GM12878 (cell line): Measurements from ENCODE around the gene CEP97. TPM values are rescaled to one million over a fixed set of nuclear protein-coding genes. Genes with fewer than 3 reads are reported as not detected.

Source experiments
- FOS ChIP-seq: IDR thresholded peaks from 3 replicates; pipeline ENCODE4 v1.6.1; 2011; ENCODE audit warnings: borderline replicate concordance; ENCODE audit not compliant: insufficient read length; ENCODE audit errors: extremely low read depth
- GABPA ChIP-seq: IDR thresholded peaks from 2 replicates; pipeline ENCODE4 v1.6.1; 2014; ENCODE audit warnings: antibody characterized with exemption, low read depth, mild to moderate bottlenecking, inconsistent platforms
- MXI1 ChIP-seq: fragments of 150-350 bp; IDR thresholded peaks from 2 replicates; pipeline ENCODE4 v1.6.1; 2011; ENCODE audit warnings: low read depth, mild to moderate bottlenecking, inconsistent platforms, low read length, improper control_type of control experiment
- NR2C2 ChIP-seq: IDR thresholded peaks from 2 replicates; pipeline ENCODE4 v1.6.1; 2011; ENCODE audit warnings: borderline replicate concordance, low read depth; ENCODE audit not compliant: control insufficient read depth, insufficient read length
- NR2F1 ChIP-seq: fragments of 450-650 bp; conservative IDR thresholded peaks from 2 replicates; pipeline ENCODE4 v1.6.1; 2017; ENCODE audit warnings: mild to moderate bottlenecking
- polyA plus RNA-seq, 11 experiments: library from polyadenylated mRNA; depleted of rRNA in 4 of 11; unstranded in 6 of 11; stranded (reverse) in 5 of 11; fragments of >200 nt; fragmentation: Nextera tagmentation in 4 of 11; fragmentation: Illumina TruSeq in 1 of 11; extraction: Ambion mirVana in 4 of 11; extraction: Trizol in 1 of 11; gene quantifications; 1 replicate in 1 of 11; 2 replicates in 10 of 11; pipeline versions ENCODE4 v1.2.1 to v1.2.3, GENCODE V29; 2011 to 2016; ENCODE audit warnings: inconsistent platforms in 2 of 11, missing spikeins in 2 of 11, low read depth in 1 of 11
- total RNA-seq, 4 experiments: library from RNA; depleted of rRNA in 3 of 4; stranded (reverse); fragments of >200 nt in 3 of 4; fragmentation: Illumina TruSeq in 1 of 4; extraction: Trizol in 1 of 4; gene quantifications; 2 replicates each; pipeline versions ENCODE4 v1.2.1 to v1.2.3, GENCODE V29; 2013 to 2021
- TF ChIP-seq, protein P1 (sequence below): IDR thresholded peaks from 2 replicates; pipeline ENCODE4 v1.6.1; 2012; ENCODE audit warnings: mild to moderate bottlenecking, low read depth, low read length
- TF ChIP-seq, protein P2 (sequence below): fragments of 450-650 bp; IDR thresholded peaks from 2 replicates; pipeline ENCODE4 v1.6.1; 2017; ENCODE audit warnings: mild to moderate bottlenecking, moderate library complexity
- TF ChIP-seq, protein P3 (sequence below): IDR thresholded peaks from 2 replicates; pipeline ENCODE4 v1.6.1; 2011; ENCODE audit warnings: low read depth, mild to moderate bottlenecking, low read length, moderate library complexity, borderline replicate concordance; ENCODE audit errors: extremely low read depth

The CEP97 gene
- total and polyA plus RNA-seq, 10 of the 15 experiments (the other 5 are each of a cell fraction or from before 2014, with no cell fraction given) = 1.9 to 13.7 (median 5.8) TPM

DNA sequence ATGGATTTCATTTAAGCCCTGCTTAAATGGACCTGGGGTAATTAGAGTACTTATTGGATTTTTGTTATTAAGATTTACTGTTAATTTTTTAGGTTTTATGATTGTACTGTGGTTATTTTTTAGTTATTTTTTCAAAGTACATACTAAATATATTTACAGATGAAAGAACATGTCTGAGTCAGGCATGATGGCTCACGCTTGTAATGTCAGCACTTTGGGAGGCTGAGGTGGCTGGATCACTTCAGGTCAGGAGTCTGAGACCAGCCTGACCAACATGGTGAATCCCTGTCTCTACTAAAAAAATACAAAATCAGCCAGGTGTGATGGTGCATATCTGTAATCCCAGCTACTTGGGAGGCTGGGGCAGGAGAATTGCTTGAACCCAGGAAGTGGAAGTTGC is 21.7 kb upstream of the CEP97 start (continued):
- TF ChIP-seq, protein P1, sequence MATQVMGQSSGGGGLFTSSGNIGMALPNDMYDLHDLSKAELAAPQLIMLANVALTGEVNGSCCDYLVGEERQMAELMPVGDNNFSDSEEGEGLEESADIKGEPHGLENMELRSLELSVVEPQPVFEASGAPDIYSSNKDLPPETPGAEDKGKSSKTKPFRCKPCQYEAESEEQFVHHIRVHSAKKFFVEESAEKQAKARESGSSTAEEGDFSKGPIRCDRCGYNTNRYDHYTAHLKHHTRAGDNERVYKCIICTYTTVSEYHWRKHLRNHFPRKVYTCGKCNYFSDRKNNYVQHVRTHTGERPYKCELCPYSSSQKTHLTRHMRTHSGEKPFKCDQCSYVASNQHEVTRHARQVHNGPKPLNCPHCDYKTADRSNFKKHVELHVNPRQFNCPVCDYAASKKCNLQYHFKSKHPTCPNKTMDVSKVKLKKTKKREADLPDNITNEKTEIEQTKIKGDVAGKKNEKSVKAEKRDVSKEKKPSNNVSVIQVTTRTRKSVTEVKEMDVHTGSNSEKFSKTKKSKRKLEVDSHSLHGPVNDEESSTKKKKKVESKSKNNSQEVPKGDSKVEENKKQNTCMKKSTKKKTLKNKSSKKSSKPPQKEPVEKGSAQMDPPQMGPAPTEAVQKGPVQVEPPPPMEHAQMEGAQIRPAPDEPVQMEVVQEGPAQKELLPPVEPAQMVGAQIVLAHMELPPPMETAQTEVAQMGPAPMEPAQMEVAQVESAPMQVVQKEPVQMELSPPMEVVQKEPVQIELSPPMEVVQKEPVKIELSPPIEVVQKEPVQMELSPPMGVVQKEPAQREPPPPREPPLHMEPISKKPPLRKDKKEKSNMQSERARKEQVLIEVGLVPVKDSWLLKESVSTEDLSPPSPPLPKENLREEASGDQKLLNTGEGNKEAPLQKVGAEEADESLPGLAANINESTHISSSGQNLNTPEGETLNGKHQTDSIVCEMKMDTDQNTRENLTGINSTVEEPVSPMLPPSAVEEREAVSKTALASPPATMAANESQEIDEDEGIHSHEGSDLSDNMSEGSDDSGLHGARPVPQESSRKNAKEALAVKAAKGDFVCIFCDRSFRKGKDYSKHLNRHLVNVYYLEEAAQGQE = no peak
- TF ChIP-seq MXI1 (no peak), FOS (no peak), GABPA (no peak), NR2F1 (no peak), NR2C2 (no peak)
- TF ChIP-seq, protein P2, sequence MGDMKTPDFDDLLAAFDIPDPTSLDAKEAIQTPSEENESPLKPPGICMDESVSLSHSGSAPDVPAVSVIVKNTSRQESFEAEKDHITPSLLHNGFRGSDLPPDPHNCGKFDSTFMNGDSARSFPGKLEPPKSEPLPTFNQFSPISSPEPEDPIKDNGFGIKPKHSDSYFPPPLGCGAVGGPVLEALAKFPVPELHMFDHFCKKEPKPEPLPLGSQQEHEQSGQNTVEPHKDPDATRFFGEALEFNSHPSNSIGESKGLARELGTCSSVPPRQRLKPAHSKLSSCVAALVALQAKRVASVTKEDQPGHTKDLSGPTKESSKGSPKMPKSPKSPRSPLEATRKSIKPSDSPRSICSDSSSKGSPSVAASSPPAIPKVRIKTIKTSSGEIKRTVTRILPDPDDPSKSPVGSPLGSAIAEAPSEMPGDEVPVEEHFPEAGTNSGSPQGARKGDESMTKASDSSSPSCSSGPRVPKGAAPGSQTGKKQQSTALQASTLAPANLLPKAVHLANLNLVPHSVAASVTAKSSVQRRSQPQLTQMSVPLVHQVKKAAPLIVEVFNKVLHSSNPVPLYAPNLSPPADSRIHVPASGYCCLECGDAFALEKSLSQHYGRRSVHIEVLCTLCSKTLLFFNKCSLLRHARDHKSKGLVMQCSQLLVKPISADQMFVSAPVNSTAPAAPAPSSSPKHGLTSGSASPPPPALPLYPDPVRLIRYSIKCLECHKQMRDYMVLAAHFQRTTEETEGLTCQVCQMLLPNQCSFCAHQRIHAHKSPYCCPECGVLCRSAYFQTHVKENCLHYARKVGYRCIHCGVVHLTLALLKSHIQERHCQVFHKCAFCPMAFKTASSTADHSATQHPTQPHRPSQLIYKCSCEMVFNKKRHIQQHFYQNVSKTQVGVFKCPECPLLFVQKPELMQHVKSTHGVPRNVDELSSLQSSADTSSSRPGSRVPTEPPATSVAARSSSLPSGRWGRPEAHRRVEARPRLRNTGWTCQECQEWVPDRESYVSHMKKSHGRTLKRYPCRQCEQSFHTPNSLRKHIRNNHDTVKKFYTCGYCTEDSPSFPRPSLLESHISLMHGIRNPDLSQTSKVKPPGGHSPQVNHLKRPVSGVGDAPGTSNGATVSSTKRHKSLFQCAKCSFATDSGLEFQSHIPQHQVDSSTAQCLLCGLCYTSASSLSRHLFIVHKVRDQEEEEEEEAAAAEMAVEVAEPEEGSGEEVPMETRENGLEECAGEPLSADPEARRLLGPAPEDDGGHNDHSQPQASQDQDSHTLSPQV = no peak
- TF ChIP-seq, protein P3, sequence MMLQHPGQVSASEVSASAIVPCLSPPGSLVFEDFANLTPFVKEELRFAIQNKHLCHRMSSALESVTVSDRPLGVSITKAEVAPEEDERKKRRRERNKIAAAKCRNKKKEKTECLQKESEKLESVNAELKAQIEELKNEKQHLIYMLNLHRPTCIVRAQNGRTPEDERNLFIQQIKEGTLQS = no peak
- TF ChIP-seq, all 136 proteins: peak for 0
